ENCODE data around the gene CCL17.

- no peak for TF ChIP-seq CTCF (conservative IDR thresholded peaks at IDR 0.05)
- no peak for TF ChIP-seq ZFX (IDR thresholded peaks at IDR 0.05)
These were observed 9.5 kb upstream of the CCL17 start for GRCh38 chr16:57395026-57395425.

Data from C4-2B (cell line).